Panc1 (cell line): ENCODE data around the gene ATRNL1. TPM values are rescaled to one million over a fixed set of nuclear protein-coding genes. Genes with fewer than 3 reads are reported as not detected.

ENCODE experiments used
- ATAC-seq: fragments of 200-7000 bp; cut with Tn5 transposase; 2 replicates; pipeline ENCODE4 v1.9.1; 2020; ENCODE audit warnings: mild to moderate bottlenecking, moderate library complexity
- BruUV-seq: library from RNA; stranded (reverse); fragments of 400-500 nt; replicated peaks from 2 replicates; lab custom pipeline; 2021; lab: Mats Ljungman, UMichigan
- CTCF ChIA-PET: fragments of 300-600 bp; sonication (Branson Sonifier 250); formaldehyde crosslinking; loops from one replicate; lab custom pipeline; 2022; ENCODE audit warnings: antibody characterized with exemption; lab: Charles Lee
- POLR2A ChIA-PET: fragments of 300-600 bp; sonication (Branson Sonifier 250); formaldehyde crosslinking; loops from one replicate; lab custom pipeline; 2022; ENCODE audit warnings: antibody characterized with exemption; lab: Charles Lee
- DNase-seq: peaks from one replicate; pipeline ENCODE4 v3.0.0-alpha.2; 2010; ENCODE audit warnings: low read depth, low spot score
- H3K27ac ChIP-seq: 2 replicates; pipeline ENCODE4 v1.5.1; 2011; ENCODE audit warnings: mild to moderate bottlenecking, low read length, inconsistent platforms
- H3K27me3 ChIP-seq: fragments of 200-500 bp; sonication (Bioruptor generic); 2 replicates; pipeline ENCODE4 v1.6.0; 2014; ENCODE audit warnings: low read length, inconsistent platforms; ENCODE audit not compliant: control insufficient read depth, insufficient read depth
- H3K36me3 ChIP-seq: fragments of 200-500 bp; sonication (Bioruptor generic); 2 replicates; pipeline ENCODE4 v1.5.1; 2014; ENCODE audit warnings: inconsistent platforms, mild to moderate bottlenecking, low read length, moderate library complexity; ENCODE audit not compliant: control insufficient read depth, insufficient read depth
- H3K4me1 ChIP-seq: 2 replicates; pipeline ENCODE4 v1.5.1; 2011; ENCODE audit warnings: inconsistent platforms, mild to moderate bottlenecking, low read length, moderate library complexity; ENCODE audit not compliant: control insufficient read depth, insufficient read depth
- H3K4me3 ChIP-seq, 2 experiments: 2 replicates each; pipeline ENCODE4 v1.5.1; 2011 to 2012; ENCODE audit warnings: low read depth in 2 of 2, low read length in 2 of 2, mild to moderate bottlenecking in 2 of 2, inconsistent platforms in 1 of 2, moderate library complexity in 1 of 2
- H3K9me3 ChIP-seq: fragments of 200-500 bp; sonication (Bioruptor generic); 2 replicates; pipeline ENCODE4 v1.5.1; 2014; ENCODE audit warnings: low read depth, mild to moderate bottlenecking, inconsistent platforms, low read length, moderate library complexity; ENCODE audit not compliant: control insufficient read depth, insufficient read depth
- CTCF ChIP-seq: fragments of 450-650 bp; IDR thresholded peaks from 2 replicates; pipeline ENCODE4 v1.5.1; 2017; ENCODE audit warnings: mild to moderate bottlenecking
- POLR2AphosphoS5 ChIP-seq: IDR thresholded peaks from 2 replicates; pipeline ENCODE4 v1.6.1; 2012; ENCODE audit warnings: mild to moderate bottlenecking, low read depth, low read length, moderate library complexity
- REST ChIP-seq, 2 experiments: IDR thresholded peaks; 2 replicates each; pipeline ENCODE4 v1.6.1; 2011 to 2012; ENCODE audit warnings: low read depth in 2 of 2, control low read depth in 1 of 2, low read length in 1 of 2, mild to moderate bottlenecking in 1 of 2, moderate library complexity in 1 of 2; ENCODE audit not compliant: insufficient read depth in 1 of 2
- SIN3A ChIP-seq: IDR thresholded peaks from 2 replicates; pipeline ENCODE4 v1.6.1; 2012; ENCODE audit warnings: low read depth, mild to moderate bottlenecking, low read length, moderate library complexity, borderline replicate concordance; ENCODE audit not compliant: insufficient read depth
- TCF7L2 ChIP-seq: IDR thresholded peaks from 2 replicates; pipeline ENCODE4 v1.6.1; 2011; ENCODE audit warnings: mild to moderate bottlenecking, low read depth, low read length, inconsistent platforms
- in situ Hi-C: cut with HindIII; loops from 2 replicates; pipeline ENCODE4 v1.10.0; 2016; ENCODE audit warnings: low sequenced_read_pairs, low pct_unique_long_range_greater_than_20kb
- intact Hi-C: fragments of 100-400 bp; cut with micrococcal nuclease; formaldehyde crosslinking; loops from one replicate; pipeline ENCODE4 v1.10.0; 2022; ENCODE audit not compliant: unreplicated experiment
- total RNA-seq: library from RNA; stranded (reverse); gene quantifications from one replicate; pipeline ENCODE4 v1.2.1, GENCODE V29; 2021; ENCODE audit not compliant: unreplicated experiment

ATRNL1 gene
- total RNA-seq, 1 experiment from 2014 or later = 17.1 TPM

- no peaks in the 10 kb centered on the region for H3K36me3 ChIP-seq
- H3K4me3 ChIP-seq = no peak overlapping the region
- no peak overlapping the region for H3K27ac ChIP-seq
- intact Hi-C loops (no loop called here), in situ Hi-C loops (no loop called here)
- H3K4me1 ChIP-seq = no peaks in the 10 kb centered on the region
- ATAC-seq (no peak), DNase-seq (no peak)
- no peak for TF ChIP-seq CTCF
- TF ChIP-seq SIN3A = no peak
- no peak for TF ChIP-seq POLR2AphosphoS5
- TF ChIP-seq TCF7L2 = no peak
- TF ChIP-seq REST (IDR thresholded peaks at IDR 0.05; ENCODE audit: insufficient read depth in 1 of 2, low read depth in 2 of 2, low read length in 1 of 2) = no peak
- H3K9me3 ChIP-seq = no peaks in the 10 kb centered on the region
- H3K27me3 ChIP-seq = no peaks in the 10 kb centered on the region
- ChIA-PET CTCF (no interaction called here), POLR2A (no interaction called here)
- BruUV-seq = no TSS peak
These were observed 390.1 kb downstream of the ATRNL1 start for GRCh38 chr10:115483294-115483693.

- POLR2A ChIA-PET = no interaction called here
- in situ Hi-C loops (no loop called here), intact Hi-C loops (no loop called here)
- TF ChIP-seq SIN3A (no peak), POLR2AphosphoS5 (no peak), REST (IDR thresholded peaks at IDR 0.05; ENCODE audit: insufficient read depth in 1 of 2, low read depth in 2 of 2, low read length in 1 of 2) (no peak), TCF7L2 (no peak), CTCF (no peak)
- no peak overlapping the region for H3K27ac ChIP-seq
- H3K36me3 ChIP-seq = no peaks in the 10 kb centered on the region
- no peak for DNase-seq
- H3K27me3 ChIP-seq = no peaks in the 10 kb centered on the region
- H3K9me3 ChIP-seq = no peaks in the 10 kb centered on the region
- ATAC-seq = no peak
- CTCF ChIA-PET = no interaction called here
- BruUV-seq = no TSS peak
- H3K4me3 ChIP-seq = no peak overlapping the region
- H3K4me1 ChIP-seq = no peaks in the 10 kb centered on the region
These were observed 398.5 kb downstream of the ATRNL1 start for GRCh38 chr10:115491526-115492140.
